ENCODE results near the gene CMA1. TPM values are rescaled to one million over a fixed set of nuclear protein-coding genes. Genes with fewer than 3 reads are reported as not detected.
"Not testable (repeated sequence)": the region's sequence is repeated elsewhere in the genome, so short reads cannot be mapped to it uniquely, and the experiment has no call there.

Gene CMA1
- total RNA-seq, 1 donor from 2014 or later = not detected

- DNase-seq (ENCODE audit: low spot score); ATAC-seq: not testable (repeated sequence)
These were observed 37.6 kb downstream of the CMA1 start for GRCh38 chr14:24470450-24470849.

- no peak for DNase-seq (ENCODE audit: low spot score)
- no peak for ATAC-seq
These were observed 42.3 kb downstream of the CMA1 start for GRCh38 chr14:24465805-24466204.

- DNase-seq (ENCODE audit: low spot score) = no peak
These were observed 42.7 kb downstream of the CMA1 start for GRCh38 chr14:24465368-24465767.

GRCh38 chr14:24463884-24464785, 43.9 kb downstream of the CMA1 start:
- no peak for DNase-seq (ENCODE audit: low spot score)
- ATAC-seq = no peak

More at GRCh38 chr14:24465368-24465767, 42.7 kb downstream of the CMA1 start:
- ATAC-seq = no peak

GRCh38 chr14:24463017-24463883, 44.8 kb downstream of the CMA1 start:
- DNase-seq (ENCODE audit: low spot score) (no peak), ATAC-seq (no peak)

GRCh38 chr14:24461336-24461735, 46.7 kb downstream of the CMA1 start:
- DNase-seq (ENCODE audit: low spot score) = no peak
- ATAC-seq = no peak

- DNase-seq (ENCODE audit: low spot score) (no peak), ATAC-seq (no peak)
These were observed 48.7 kb downstream of the CMA1 start for GRCh38 chr14:24459331-24459730.

GRCh38 chr14:24458736-24459135, 49.3 kb downstream of the CMA1 start:
- DNase-seq (ENCODE audit: low spot score) = no peak

GRCh38 chr14:24456980-24457379, 51.1 kb downstream of the CMA1 start:
- DNase-seq (ENCODE audit: low spot score) (no peak), ATAC-seq (no peak)

More at GRCh38 chr14:24458736-24459135, 49.3 kb downstream of the CMA1 start:
- ATAC-seq = no peak

Other genes with a start within 250 kb of the CMA1 start
- gene TGM1, start 245.1 kb downstream of the CMA1 start, total RNA-seq = 1.8 TPM
- gene RABGGTA, start 236.7 kb downstream of the CMA1 start, total RNA-seq = 15.8 TPM
- gene DHRS1, start 208.5 kb downstream of the CMA1 start, total RNA-seq = 91.0 TPM
- gene NOP9, start 208.4 kb downstream of the CMA1 start, total RNA-seq = 17.2 TPM
- 216 TPM for gene CIDEB, start 200.3 kb downstream of the CMA1 start, total RNA-seq
- gene LTB4R2, start 198.1 kb downstream of the CMA1 start, total RNA-seq = 6.9 TPM
- gene LTB4R, start 196.8 kb downstream of the CMA1 start, total RNA-seq = 7.2 TPM
- gene ADCY4, start 173.2 kb downstream of the CMA1 start, total RNA-seq = 5.5 TPM
- 0.68 TPM for gene RIPK3, start 168.3 kb downstream of the CMA1 start, total RNA-seq
- 1.4 TPM for gene NFATC4, start 140.1 kb downstream of the CMA1 start, total RNA-seq
- gene NYNRIN, start 109.3 kb downstream of the CMA1 start, total RNA-seq = 2.3 TPM
- 1.4 TPM for gene CBLN3, start 78.6 kb downstream of the CMA1 start, total RNA-seq
- 29.3 TPM for gene KHNYN, start 78.3 kb downstream of the CMA1 start, total RNA-seq
- 32.4 TPM for gene SDR39U1, start 65.5 kb downstream of the CMA1 start, total RNA-seq
- gene CTSG, start 68.0 kb upstream of the CMA1 start, total RNA-seq = 0.55 TPM
- gene GZMH, start 101.4 kb upstream of the CMA1 start, total RNA-seq = 0.28 TPM
- gene GZMB, start 125.9 kb upstream of the CMA1 start, total RNA-seq = 1.3 TPM

All from left lobe of liver (tissue), 2 donors.